KBM-7 (cell line): ENCODE data around the gene SRRM1.
"Not testable (repeated sequence)": the region's sequence is repeated elsewhere in the genome, so short reads cannot be mapped to it uniquely, and the experiment has no call there.

Source experiments
- DNase-seq: peaks from one replicate; pipeline ENCODE4 v3.0.0-alpha.2; 2015
- in situ Hi-C: fragments of 300-500 bp; cut with MboI; formaldehyde crosslinking; loops from 2 replicates; pipeline ENCODE4 v1.14.3; 2020; ENCODE audit warnings: low sequenced_read_pairs, low pct_unique_long_range_greater_than_20kb, mixed read lengths

The SRRM1 gene

GRCh38 chr1:24641646-24642151 lies 1.4 kb upstream of the SRRM1 start:
- DNase-seq = peak; percentile 58

GRCh38 chr1:24643363-24644099 lies 429 bp downstream of the SRRM1 start:
- no peak for DNase-seq

More at GRCh38 chr1:24641646-24642151, 1.4 kb upstream of the SRRM1 start:
- in situ Hi-C loops = no loop called here

GRCh38 chr1:24644100-24644384 lies 940 bp downstream of the SRRM1 start:
- peak; percentile 28 for DNase-seq
- in situ Hi-C loops = no loop called here

More at GRCh38 chr1:24643363-24644099, 429 bp downstream of the SRRM1 start:
- in situ Hi-C loops = no loop called here

GRCh38 chr1:24648919-24649318 lies 5.8 kb downstream of the SRRM1 start:
- no peak for DNase-seq
- in situ Hi-C loops = no loop called here

- in situ Hi-C loops = no loop called here
- no peak for DNase-seq
Measured at GRCh38 chr1:24652382-24652781, 9.3 kb downstream of the SRRM1 start.

- in situ Hi-C loops = no loop called here
- DNase-seq = no peak
Measured at GRCh38 chr1:24654010-24654409, 10.9 kb downstream of the SRRM1 start.

GRCh38 chr1:24656046-24656445 lies 12.9 kb downstream of the SRRM1 start:
- DNase-seq = no peak
- in situ Hi-C loops = no loop called here

GRCh38 chr1:24657781-24658180 lies 14.7 kb downstream of the SRRM1 start:
- no peak for DNase-seq
- in situ Hi-C loops = no loop called here

- no peak for DNase-seq
- in situ Hi-C loops = no loop called here
Measured at GRCh38 chr1:24659166-24659904, 16.2 kb downstream of the SRRM1 start.

GRCh38 chr1:24659993-24660665 lies 17.0 kb downstream of the SRRM1 start:
- in situ Hi-C loops = no loop called here

GRCh38 chr1:24664507-24665033 lies 21.5 kb downstream of the SRRM1 start:
- no peak for DNase-seq
- in situ Hi-C loops = no loop called here

More at GRCh38 chr1:24659993-24660665, 17.0 kb downstream of the SRRM1 start:
- DNase-seq = no peak

GRCh38 chr1:24666794-24667193 lies 23.7 kb downstream of the SRRM1 start:
- DNase-seq = no peak
- in situ Hi-C loops = no loop called here

- DNase-seq, in situ Hi-C loops: not testable (repeated sequence)
Measured at GRCh38 chr1:24671372-24671771, 28.3 kb downstream of the SRRM1 start.

- DNase-seq, in situ Hi-C loops: not testable (repeated sequence)
Measured at GRCh38 chr1:24672686-24673085, 29.6 kb downstream of the SRRM1 start.

- in situ Hi-C loops = no loop called here
- DNase-seq = no peak
Measured at GRCh38 chr1:24673341-24673740, 30.2 kb downstream of the SRRM1 start.

GRCh38 chr1:24678421-24678820 lies 35.3 kb downstream of the SRRM1 start:
- not testable (repeated sequence) for DNase-seq
- in situ Hi-C loops = loop anchor here (25.0 kb wide), 1 partner anchor 159 kb away; no protein-coding TSS in a partner anchor

- in situ Hi-C loops = loop anchor here (25.0 kb wide), 1 partner anchor 158 kb away; no protein-coding TSS in a partner anchor
Measured at GRCh38 chr1:24679725-24680124, 36.6 kb downstream of the SRRM1 start.

GRCh38 chr1:24683713-24684162 lies 40.6 kb downstream of the SRRM1 start:
- no peak for DNase-seq
- in situ Hi-C loops = loop anchor here (25.0 kb wide), 1 partner anchor 154 kb away; no protein-coding TSS in a partner anchor

More at GRCh38 chr1:24679725-24680124, 36.6 kb downstream of the SRRM1 start:
- DNase-seq = no peak

- in situ Hi-C loops = loop anchor here (25.0 kb wide), 1 partner anchor 149 kb away; no protein-coding TSS in a partner anchor
- no peak for DNase-seq
Measured at GRCh38 chr1:24688033-24688432, 44.9 kb downstream of the SRRM1 start.
